IPS-11a (cell line): ENCODE results near the gene PPT1.

Source experiments
- H3K4me3 ChIP-seq: one replicate; pipeline ENCODE4 v1.5.1; 2013; ENCODE audit warnings: low read depth, low read length, control low read depth

The PPT1 gene

GRCh38 chr1:40032240-40032891 lies 64.7 kb downstream of the PPT1 start:
- no peak overlapping the region for H3K4me3 ChIP-seq

- H3K4me3 ChIP-seq, result no peak overlapping the region
Observed at GRCh38 chr1:40030528-40031135, 66.4 kb downstream of the PPT1 start.

- no peak overlapping the region for H3K4me3 ChIP-seq
Observed at GRCh38 chr1:40029608-40030007, 67.4 kb downstream of the PPT1 start.

GRCh38 chr1:40027647-40028046 lies 69.4 kb downstream of the PPT1 start:
- no peak overlapping the region for H3K4me3 ChIP-seq

- H3K4me3 ChIP-seq, result no peak overlapping the region
Observed at GRCh38 chr1:40024671-40025070, 72.4 kb downstream of the PPT1 start.

GRCh38 chr1:40023379-40023944 lies 73.6 kb downstream of the PPT1 start:
- H3K4me3 ChIP-seq, result no peak overlapping the region
